ENCODE measurements around the gene GASK1A.

Gene GASK1A

DNA sequence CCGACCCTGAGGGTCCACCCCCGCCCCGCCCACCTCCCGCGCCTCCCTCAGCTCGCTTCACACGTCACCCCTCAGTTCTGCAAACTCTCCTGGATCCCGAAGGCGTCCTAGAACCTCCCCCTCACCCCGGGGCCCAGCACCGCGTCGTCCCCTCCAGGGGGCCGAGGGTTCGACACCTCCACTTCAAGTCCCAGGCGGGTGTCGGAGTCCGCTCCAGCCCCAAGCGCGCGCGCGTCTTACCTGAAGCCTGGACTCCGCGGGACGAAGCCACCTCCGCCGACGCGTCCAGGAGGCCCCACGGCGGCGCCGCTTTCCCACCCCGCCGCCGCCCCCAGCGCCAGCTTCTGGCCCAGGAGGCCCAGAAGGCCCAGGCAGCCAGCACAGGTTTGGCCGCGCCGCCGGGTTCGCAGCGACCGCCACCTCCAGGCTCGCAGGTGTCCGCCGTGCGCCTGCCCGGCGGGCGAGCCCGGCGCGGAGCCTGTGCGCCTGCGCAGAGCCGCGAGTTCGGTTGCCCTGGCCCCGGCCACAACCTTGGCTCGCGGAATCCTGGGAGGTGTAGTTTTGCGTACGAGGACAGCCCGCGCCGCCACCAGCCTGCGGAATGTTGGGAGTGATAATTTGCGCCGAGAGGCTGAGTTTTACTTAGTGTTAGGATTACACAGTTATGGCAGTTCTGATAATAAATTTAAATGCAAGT, 126.6 kb downstream of the GASK1A start, which contains the start of gene POMGNT2:
Gene POMGNT2, minus strand, starts transcription at position 484 of the 697 bp plus-strand sequence. CDS start 24,648 bp downstream, outside the sequence.
- Histone ChIP-seq H3K27ac (ENCODE audit: low read depth, low read length) (no peak within 1 kb of the TSS), H3K4me3 (ENCODE audit: low read length) (peak within 1 kb of the TSS; percentile 69), H3K9ac (ENCODE audit: low read depth, low read length) (peak within 1 kb of the TSS; percentile 59), H3K4me1 (ENCODE audit: insufficient read depth, low read length) (no peaks in the 10 kb centered on the region), H3K36me3 (ENCODE audit: insufficient read depth, low read length) (no peaks in the 10 kb centered on the region), H3K27me3 (ENCODE audit: insufficient read depth, low read length) (peaks cover 34% of the 10 kb centered on the region), H3K9me3 (ENCODE audit: insufficient read depth, low read depth, low read length) (no peaks in the 10 kb centered on the region)
- WGBS, result under 1% methylated on average over 70 of the region's 71 CpGs

- no peaks in the 10 kb centered on the region for H3K9me3 ChIP-seq (ENCODE audit: insufficient read depth, low read depth, low read length)
- H3K27me3 ChIP-seq (ENCODE audit: insufficient read depth, low read length), result peaks cover 34% of the 10 kb centered on the region
- 31% methylated on average over 6 of the region's 6 CpGs for WGBS
- no peak overlapping the region for H3K9ac ChIP-seq (ENCODE audit: low read depth, low read length)
- H3K36me3 ChIP-seq (ENCODE audit: insufficient read depth, low read length), result no peaks in the 10 kb centered on the region
- no peaks in the 10 kb centered on the region for H3K4me1 ChIP-seq (ENCODE audit: insufficient read depth, low read length)
- no peak overlapping the region for H3K27ac ChIP-seq (ENCODE audit: low read depth, low read length)
- H3K4me3 ChIP-seq (ENCODE audit: low read length), result peak overlapping the region; percentile 69
These were observed 127.2 kb downstream of the GASK1A start for GRCh38 chr3:43106293-43106628.
